Activated CD4-positive, alpha-beta T cell treated with anti-CD3 and anti-CD28 coated beads for 24 hours (primary cell): ENCODE measurements around the gene ERP44.
"Not testable (repeated sequence)": the region's sequence is repeated elsewhere in the genome, so short reads cannot be mapped to it uniquely, and the experiment has no call there.

Source experiments
- DNase-seq, 2 donors: peaks; one replicate each; pipeline ENCODE4 v3.0.0-alpha.2; 2020; ENCODE audit warnings: low read depth in 2 of 2

The ERP44 gene

DNA sequence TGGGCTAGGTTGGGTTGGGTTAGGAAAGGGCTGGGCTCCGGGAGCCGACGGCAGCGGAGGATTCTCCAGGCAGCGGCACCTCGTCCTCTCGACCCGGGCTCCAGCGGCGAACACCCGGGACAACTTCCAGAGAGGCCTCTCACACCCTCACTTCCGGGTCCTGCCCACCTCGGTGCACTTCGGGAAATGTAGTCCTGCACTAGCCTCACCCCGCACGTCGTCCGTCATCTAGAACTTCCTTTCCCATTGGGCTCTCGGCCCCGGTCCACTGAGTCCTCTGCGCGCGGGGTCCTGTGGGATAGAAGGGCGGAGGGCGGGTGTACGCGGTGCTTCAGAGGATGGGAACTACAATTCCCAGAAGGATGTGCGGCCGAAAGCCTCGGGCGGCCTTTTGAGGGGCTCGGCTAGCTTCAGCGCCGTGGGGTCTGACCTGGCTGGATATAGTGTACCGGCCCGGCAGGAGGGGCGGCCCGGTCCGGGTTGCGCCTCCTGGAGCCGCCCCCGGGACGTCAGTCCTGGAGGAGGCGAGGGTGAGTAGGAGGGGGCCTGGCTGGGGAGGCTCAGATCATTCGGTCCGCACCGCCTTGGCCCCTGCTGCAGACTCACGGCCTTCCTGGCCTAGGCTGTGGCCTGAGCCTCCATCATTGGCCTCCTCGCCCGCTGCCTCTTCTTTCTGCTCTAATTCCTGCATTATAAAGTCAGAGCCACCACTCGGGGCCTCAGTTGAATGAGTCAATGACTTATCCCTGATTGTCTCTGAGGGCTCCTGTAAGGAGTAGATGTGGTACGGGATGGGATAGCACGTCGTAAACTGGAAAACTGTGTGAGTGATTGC lies at the start of gene ERP44, which contains the start of gene INVS:
TSS of gene ERP44 (minus strand) at position 114 of the 835 bp plus-strand sequence. CDS start 160 bp downstream, outside the sequence.
TSS of gene INVS (plus strand) at position 357 of the 835 bp plus-strand sequence. CDS start 5,279 bp downstream, outside the sequence.
- peak; percentile 92 for DNase-seq

DNA sequence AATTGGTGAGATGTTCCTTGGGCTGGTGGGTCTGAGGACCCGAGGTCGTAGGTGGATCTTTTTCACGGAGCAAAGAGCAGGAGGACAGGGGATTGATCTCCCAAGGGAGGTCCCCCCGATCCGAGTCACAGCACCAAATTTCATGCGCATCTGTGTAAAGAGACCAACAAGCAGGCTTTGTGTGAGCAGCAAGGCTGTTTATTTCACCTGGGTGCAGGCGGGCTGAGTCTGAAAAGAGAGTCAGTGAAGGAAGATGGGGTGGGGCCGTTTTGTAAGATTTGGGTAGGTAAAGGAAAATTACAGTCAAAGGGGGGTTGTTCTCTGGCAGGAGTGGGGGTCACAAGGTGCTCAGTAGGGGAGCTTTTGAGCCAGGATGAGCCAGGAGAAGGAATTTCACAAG lies 47.2 kb upstream of the ERP44 start:
- DNase-seq = not testable (repeated sequence)

DNA sequence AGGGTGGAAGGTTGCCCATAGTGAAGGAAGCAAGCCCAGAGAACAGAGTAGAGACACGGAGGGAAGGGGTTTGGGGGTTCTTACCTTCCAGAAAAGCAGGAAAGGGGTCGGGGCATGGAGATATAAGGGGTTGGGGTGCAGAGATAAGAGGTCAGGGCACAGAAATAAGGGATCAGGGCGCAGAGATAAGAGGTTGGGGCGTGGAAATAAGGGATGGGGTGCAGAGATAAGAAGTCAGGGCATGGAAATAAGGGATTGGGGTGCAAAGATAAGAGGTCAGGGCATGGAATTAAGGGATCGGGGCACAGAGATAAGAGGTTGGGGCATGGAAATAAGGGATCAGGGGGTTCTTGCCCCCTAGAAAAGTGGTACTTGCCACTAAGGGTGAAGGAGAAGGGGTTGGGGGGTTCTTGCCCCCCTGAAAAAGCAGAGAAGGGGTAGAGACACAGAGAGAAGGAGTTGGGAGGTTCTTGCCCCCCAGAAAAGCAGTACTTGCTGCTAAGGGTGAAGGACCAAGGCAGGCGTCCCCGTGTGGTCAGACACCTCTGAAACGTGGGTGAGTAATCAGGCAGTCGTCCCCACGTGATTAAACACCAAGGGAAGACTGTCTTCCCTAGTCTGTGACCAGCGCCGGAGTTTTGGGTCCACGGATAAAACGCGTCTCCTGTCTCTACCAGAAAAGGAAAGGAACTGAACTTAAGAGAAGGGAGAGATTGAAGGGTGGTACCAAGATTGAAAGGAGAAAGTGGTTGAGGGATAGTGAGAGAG lies 46.6 kb upstream of the ERP44 start:
- not testable (repeated sequence) for DNase-seq

DNA sequence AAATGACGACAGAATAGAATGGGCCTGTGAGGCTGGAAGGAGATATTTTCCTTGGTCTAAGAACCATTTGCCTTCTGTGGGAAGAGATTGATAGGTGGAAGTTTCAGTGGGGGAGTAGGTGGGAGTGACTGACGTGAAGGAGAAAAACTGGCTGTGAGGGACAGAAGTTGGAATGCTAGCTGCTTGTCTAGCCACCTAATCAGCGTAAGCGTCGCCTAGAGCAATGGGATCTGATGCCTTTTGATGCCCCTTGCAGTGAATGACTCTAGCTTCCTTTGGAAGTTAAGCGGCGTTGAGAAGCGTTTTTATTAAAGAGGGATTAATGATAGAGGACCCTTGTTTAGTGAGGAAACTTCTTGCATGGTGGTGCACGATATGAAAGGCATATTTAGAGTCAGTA lies 43.1 kb upstream of the ERP44 start:
- not testable (repeated sequence) for DNase-seq

DNA sequence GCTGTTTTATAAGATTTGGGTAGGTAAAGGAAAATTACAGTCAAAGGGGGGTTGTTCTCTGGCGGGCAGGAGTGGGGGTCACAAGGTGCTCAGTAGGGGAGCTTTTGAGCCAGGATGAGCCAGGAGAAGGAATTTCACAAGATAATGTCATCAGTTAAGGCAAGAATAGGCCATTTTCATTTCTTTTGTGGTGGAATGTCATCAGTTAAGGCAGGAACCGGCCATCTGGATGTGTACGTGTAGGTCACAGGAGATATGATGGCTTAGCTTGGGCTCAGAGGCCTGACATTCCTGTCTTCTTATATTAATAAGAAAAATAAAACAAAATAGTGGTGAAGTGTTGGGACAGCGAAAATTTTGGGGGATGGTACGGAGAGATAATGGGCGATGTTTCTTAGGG lies 41.5 kb upstream of the ERP44 start:
- DNase-seq = not testable (repeated sequence)

DNA sequence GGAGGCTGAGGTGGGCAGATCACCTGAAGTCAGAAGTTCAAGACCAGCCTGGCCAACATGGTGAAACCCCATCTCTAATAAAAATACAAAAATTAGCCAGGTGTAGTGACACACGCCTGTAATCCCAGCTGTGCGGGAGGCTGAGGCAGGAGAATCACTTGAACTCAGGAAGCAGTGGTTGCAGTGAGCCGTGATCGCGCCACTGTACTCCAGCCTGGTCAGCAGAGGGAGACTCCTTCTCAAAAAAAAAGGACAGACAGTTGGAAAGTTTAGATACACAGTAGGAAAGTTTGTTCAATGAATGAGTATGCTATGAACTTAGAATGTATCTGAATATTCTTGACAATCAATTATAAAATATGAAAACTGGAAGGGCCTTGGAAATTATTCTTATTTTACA lies 38.0 kb upstream of the ERP44 start:
- not testable (repeated sequence) for DNase-seq

DNA sequence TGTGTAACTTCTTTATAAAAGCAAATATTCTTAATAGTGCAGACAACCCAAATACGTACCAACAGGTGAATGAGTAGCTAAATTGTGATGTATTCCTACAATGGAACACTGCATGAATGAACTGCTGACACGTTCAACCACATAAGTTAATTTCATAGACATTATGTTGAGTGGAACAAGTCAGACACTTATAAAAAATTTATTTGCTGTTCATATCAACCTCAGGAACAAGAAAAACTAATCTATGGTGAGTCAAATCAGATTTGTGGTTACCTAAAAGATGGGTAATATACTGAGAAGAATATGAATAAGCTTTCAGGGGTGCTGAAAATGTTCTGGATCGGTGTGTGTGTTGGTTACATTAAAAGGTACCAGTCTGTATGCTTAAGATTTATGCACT lies 35.9 kb upstream of the ERP44 start:
- DNase-seq = no peak

DNA sequence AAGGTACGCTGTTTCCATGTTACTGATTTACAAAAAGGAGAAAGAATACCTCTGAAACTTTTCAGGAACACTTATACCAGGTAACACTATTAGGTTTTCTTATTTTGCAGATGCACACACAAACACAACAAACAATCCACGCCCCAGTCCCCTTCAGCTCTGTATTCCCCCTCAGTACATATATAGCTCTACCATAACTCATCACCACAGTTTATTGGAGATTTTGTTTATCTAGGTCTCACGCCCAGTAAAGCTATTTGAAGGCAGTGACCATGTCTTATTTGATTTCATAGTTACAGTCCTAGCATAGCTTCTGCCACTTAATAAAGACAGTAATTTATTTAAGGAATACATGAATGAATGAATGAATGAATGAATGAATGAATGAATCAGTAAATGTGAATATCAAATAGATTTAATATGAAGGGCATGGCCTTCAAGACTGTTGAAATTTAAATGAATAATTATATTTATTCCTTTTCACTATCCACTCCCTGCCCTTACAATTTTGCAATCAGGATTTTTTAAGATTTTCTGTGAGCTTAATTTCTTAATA lies 33.2 kb upstream of the ERP44 start:
- DNase-seq = no peak

DNA sequence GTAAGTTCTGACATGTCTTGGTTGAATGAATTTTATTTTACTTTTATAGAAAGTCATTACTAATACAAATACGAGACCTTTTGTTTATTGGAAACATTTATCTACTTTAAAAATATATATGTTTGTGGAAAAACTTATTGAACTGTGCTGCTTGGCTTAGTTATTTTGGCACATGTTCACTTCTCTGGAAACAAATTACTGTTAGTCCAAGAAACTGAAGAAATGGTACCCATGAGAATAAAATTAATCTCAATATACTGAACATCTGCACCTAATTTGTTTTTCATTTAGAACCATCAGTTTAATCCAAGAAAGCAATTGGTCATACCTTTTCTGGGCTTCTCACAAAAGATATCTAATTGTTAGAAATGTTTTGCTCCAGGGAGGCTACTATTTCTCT lies 32.4 kb upstream of the ERP44 start:
- DNase-seq = no peak

DNA sequence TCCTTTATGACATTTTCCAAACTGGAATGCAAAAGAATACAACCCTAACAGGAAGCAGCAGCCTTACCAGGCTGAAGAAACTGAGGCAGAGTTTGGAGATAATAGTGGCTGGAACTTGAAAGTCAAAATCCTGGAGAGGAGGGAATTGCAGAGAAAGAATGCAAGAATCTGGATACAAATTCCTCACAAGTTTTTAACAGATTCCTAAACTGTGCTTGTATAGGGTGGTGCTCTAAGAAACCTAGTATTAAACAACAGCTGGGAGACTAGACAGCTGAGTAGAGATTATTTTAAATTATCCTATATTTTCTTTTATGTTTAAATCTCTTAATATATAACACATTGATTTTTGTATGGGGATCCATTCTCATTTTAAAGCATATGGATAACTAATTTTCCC lies 31.0 kb upstream of the ERP44 start:
- DNase-seq = no peak

DNA sequence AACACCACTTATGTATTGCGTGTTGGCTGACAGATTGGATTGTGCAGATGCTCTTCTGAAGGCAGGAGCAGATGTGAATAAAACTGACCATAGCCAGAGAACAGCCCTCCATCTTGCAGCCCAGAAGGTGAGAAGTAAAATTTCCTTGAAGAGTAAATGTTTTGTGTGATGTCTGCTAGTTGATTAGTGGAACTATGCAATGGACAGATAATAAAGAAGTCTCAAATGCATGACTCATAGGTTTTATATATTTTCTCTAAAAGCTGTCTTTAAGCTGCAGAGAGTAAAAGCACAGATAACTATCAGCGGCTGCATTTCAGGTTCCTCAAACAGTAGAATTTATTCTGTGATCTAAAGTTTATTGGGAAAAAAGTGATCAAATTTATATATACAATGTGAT lies 27.6 kb upstream of the ERP44 start:
- DNase-seq = no peak

DNA sequence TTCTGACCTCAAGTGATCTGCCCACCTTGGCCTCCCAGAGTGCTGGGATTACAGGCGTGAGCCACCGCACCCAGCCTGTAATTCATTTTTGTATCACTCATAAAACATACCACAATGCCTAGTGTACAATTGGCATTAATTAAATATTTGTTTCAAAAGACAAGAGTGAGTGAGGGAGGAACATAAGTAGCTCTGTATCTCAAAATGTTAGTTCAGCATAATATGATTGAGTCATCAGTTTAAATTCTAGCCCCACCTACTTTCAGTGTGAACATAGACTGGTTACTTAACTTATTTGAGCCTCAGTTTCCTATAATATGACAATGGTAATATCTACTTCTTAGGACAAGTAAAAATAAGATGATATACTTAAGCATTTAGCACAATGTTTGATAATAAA lies 27.1 kb upstream of the ERP44 start:
- DNase-seq = no peak

DNA sequence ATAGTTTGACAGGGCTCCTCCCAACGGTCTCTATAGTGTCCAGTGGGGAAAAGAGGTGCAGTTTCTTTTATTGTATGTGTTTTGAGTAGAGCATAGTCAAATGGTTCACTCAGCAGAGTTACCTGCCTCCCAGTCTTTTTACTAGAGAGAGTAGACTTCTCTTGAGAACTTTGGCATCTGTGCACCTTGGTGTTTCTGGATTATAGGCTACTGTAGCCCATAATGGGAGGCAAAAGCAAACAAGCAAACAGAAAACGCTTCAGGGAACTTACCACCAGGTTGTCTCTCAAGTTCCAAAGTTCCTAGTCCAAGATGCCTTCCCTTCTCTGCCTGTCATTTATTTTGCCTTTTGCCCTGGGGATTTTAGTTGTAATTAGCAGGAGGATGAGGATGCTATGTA lies 26.4 kb upstream of the ERP44 start:
- DNase-seq = no peak

DNA sequence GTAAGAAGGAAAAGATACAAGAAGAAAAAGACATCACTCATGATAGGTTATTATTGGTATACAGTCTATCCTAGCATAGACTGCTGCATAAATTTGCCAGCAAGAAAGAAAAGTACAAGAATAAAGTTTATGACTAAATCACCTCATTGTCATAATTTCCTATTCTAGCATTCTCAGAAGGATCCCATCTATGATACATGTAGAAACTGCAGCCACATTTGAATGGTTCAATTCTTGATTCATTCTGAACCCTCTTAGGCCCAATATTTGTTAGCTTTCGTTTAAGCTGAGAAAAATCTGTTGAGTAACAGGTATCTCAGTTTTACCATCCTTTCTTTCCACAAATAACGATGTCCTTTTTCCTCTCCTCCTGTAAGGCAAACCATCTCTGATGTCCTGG lies 21.5 kb upstream of the ERP44 start:
- no peak for DNase-seq

DNA sequence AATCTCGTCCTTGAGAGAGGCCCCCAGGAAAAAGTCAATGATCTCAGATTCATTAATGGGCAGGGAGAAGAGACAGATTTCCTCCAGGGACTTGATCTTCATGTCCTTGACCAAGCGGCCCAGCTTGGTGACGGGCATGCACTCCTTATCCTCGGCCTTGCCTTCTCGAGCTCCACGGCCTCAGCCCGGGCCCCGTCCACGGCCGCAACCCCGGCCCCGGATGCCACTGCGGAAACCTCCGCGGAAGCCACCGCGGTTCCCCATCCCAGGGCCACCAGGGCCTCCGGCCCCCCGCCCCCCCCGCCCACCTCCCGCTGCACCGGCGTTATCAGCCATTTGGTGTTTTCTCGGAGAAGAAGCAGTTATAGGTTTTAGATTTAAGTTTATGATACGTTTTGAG lies 18.5 kb upstream of the ERP44 start:
- no peak for DNase-seq

DNA sequence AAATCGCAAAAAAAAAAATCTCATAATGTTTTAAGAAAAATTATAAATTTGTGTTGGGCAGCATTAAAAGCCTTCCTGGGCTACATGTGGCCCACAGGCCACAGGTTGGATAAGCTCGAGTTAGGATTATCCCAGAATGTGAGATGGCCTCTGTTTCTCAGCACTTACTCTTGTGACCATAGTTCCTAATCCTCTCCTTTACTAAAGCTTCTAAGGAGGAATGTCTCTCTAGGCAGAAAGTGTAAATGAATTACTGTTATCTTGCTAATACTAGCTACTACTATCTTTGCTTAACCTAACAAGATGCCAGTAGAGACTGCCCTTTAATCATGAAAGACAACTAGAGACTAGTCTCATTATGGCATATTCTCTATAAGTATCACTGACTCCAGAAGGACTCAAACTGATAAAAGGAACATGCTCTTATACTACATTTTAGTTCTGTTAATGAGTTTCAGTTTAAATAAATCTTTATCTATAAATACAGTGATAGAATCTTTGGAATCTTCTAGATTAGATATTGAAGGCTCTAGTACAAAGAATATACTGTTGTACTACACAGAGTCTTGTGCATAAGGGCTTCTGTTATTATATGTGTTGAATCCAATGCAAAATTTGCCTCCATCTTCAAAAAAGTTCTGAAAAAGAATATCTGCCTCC lies 14.0 kb upstream of the ERP44 start:
- no peak for DNase-seq

DNA sequence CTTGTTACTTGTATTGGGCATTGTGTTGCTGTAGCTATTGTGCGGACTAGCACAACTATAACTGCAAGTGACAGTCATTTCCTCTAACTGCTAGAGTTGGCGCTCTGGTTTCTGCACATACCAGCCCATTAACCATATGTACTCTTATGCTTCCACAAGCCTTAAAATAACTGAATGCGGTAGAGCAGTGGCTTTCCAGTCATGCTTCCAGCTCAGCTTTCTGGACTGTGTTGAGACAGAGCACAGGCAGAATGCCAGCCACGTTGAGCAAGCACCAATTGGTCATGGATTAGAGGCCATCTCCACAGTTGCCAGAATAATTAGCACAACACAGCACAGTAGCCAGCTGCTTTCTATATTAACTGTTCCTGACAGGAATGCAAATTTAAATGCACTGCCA lies 12.4 kb upstream of the ERP44 start:
- no peak for DNase-seq

DNA sequence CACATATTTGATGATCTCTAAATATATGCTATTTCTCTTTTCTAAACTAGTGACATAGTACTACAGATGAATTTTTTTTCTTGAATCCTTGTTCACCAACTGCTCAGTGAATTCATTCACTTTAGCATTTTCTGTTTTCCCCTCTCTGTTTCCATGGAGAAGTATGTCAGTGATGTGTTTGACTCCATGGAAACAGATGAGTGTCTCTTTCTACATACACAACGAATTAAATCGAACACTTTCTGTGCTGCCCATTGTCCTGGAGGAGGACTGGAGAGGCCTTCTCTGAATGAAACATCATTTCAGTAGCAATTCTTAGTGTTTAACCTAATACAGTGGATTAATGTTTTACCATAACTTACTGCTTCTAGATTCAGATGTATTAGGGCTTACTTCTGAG lies 9.8 kb upstream of the ERP44 start:
- DNase-seq = no peak

DNA sequence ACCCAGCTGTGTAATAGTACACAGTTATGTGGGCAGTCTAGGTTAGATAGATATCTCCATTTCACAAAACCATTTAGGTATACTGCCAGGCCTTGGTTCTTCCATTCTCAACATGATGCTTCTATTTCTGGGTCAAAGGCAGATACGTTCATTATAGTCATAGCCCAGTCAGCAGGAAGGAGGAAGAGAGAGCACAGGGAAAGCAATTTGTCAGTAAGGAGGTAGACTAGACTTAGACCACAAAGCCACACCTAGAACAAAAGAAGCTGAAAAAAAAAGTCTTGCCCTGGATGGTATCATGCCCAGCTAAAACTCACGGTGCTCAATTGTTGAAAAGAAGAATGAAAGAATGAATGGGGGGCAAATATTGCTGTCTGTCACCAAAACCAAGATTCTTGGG lies 7.8 kb upstream of the ERP44 start:
- DNase-seq = no peak

DNA sequence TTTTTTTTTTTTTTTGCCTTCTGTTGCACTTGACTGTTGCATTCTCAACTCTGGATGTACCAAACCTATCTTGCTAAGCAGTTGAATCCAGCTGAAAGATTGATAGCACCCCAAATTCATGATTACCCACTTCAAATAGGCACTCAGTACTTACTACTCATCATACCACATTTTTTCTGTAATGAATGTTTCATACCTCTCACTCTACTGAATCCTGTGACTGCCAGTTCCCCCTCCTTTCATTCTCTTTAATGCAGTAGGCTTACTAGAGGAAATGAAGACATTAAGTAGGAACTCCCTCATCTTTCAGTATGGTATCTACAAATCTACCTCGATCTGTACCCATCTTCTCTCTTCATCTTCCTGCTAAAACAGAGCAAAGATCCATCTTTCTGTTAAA lies 7.1 kb upstream of the ERP44 start:
- no peak for DNase-seq

DNA sequence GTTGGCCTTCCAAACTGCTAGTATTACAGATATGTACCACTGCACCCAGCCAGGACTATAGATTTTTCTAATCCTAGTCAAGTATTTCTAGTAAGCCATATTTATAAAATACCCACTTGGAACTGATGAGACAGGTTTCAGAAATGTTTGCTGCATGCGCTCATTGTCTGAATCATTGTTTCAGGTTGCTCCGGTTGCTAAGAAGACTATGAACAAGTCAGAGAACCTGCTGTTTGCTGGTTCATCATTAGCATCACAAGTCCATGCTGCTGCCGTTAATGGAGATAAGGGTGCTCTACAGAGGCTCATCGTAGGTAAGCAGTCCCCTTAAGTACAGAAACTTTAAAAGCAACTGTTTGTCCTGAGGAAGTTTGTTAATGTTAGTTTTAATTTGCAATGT lies 5.5 kb upstream of the ERP44 start:
- DNase-seq = no peak

DNA sequence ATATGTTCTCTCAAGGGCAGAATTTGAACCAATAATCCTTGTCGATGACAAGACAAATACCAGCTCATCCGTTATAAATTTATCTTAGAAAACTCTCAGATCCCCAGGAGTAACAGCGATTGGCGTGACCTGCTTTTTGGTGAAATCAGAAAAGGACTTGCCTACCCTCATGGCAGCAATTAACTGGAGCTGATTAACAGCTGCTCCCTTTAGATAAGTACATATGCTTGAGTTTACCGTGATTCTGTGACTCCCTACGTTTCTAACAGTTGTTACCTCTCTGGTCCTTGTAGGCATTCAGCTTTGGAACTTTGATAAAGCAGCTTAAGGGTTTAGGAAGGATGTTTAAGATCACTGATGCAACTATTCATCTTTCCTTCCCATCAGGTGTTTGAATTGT lies 2.8 kb upstream of the ERP44 start:
- DNase-seq = no peak
